Neural cell (in vitro differentiated cells): ENCODE data around the gene HAND1. TPM values are rescaled to one million over a fixed set of nuclear protein-coding genes. Genes with fewer than 3 reads are reported as not detected.

Source experiments
- H2AFZ ChIP-seq: fragments of 200-600, 300-800 bp; sonication (generic), shearing (Covaris generic); 2 replicates; pipeline ENCODE4 v1.6.0; 2014; ENCODE audit warnings: low read depth, mild to moderate bottlenecking, antibody characterized with exemption, low read length, moderate library complexity
- H3F3A ChIP-seq: fragments of 200-600 bp; shearing (Covaris generic); 2 replicates; pipeline ENCODE4 v1.6.1; 2016; ENCODE audit warnings: mild to moderate bottlenecking, moderate library complexity, mixed read lengths, antibody characterized with exemption, low read length; ENCODE audit not compliant: insufficient read depth, poor library complexity, severe bottlenecking
- H3K27ac ChIP-seq: fragments of 200-600, 300-800 bp; sonication (generic), shearing (Covaris generic); 2 replicates; pipeline ENCODE4 v1.5.1; 2014; ENCODE audit warnings: mild to moderate bottlenecking, low read length, moderate library complexity
- H3K27me3 ChIP-seq: fragments of 300-800, 200-600 bp; sonication (generic), shearing (Covaris generic); 2 replicates; pipeline ENCODE4 v1.6.0; 2014; ENCODE audit warnings: mild to moderate bottlenecking, low read depth, low read length, moderate library complexity; ENCODE audit not compliant: insufficient read depth
- H3K36me3 ChIP-seq: fragments of 300-800, 200-600 bp; sonication (generic), shearing (Covaris generic); 2 replicates; pipeline ENCODE4 v1.5.1; 2014; ENCODE audit warnings: mild to moderate bottlenecking, antibody characterized with exemption, low read length, moderate library complexity; ENCODE audit not compliant: insufficient read depth
- H3K4me2 ChIP-seq: fragments of 300-800, 200-600 bp; sonication (generic), shearing (Covaris generic); 2 replicates; pipeline ENCODE4 v1.6.0; 2014; ENCODE audit warnings: mild to moderate bottlenecking, low read length
- H3K4me3 ChIP-seq: fragments of 300-800, 200-600 bp; sonication (generic), shearing (Covaris generic); 2 replicates; pipeline ENCODE4 v1.5.1; 2014; ENCODE audit warnings: mild to moderate bottlenecking, low read length, moderate library complexity
- H3K79me2 ChIP-seq: fragments of 200-600 bp; shearing (Covaris generic); replicated peaks from 2 replicates; pipeline ENCODE4 v1.6.0; 2014; ENCODE audit warnings: mild to moderate bottlenecking, low read length, moderate library complexity; ENCODE audit not compliant: insufficient read depth
- H3K9ac ChIP-seq: fragments of 300-800, 200-600 bp; sonication (generic), shearing (Covaris generic); 2 replicates; pipeline ENCODE4 v1.6.1; 2016; ENCODE audit warnings: mild to moderate bottlenecking, low read length, mixed read lengths
- H3K9me2 ChIP-seq: fragments of 200-600 bp; shearing (Covaris generic); 2 replicates; pipeline ENCODE4 v1.6.1; 2016; ENCODE audit warnings: mild to moderate bottlenecking, low read length, mixed read lengths; ENCODE audit not compliant: insufficient read depth
- H3K9me3 ChIP-seq: fragments of 200-600, 300-800 bp; sonication (generic), shearing (Covaris generic); 2 replicates; pipeline ENCODE4 v1.6.1; 2016; ENCODE audit warnings: mild to moderate bottlenecking, mixed run types, low read length, moderate library complexity, mixed read lengths
- H4K20me1 ChIP-seq: fragments of 200-600 bp; shearing (Covaris generic); 2 replicates; pipeline ENCODE4 v1.6.1; 2016; ENCODE audit warnings: mild to moderate bottlenecking, mixed run types; ENCODE audit not compliant: insufficient read depth
- EP300 ChIP-seq: fragments of 450-650 bp; conservative IDR thresholded peaks from 2 replicates; pipeline ENCODE4 v1.6.1; 2014; ENCODE audit warnings: antibody characterized with exemption, mild to moderate bottlenecking, moderate library complexity; ENCODE audit not compliant: poor library complexity, severe bottlenecking
- EZH2 ChIP-seq: fragments of 200-600, 300-800 bp; shearing (Covaris generic), sonication (generic); IDR thresholded peaks from 2 replicates; pipeline ENCODE4 v1.6.1; 2014; ENCODE audit warnings: antibody characterized with exemption, low read length, borderline replicate concordance, mild to moderate bottlenecking; ENCODE audit not compliant: insufficient read depth, poor library complexity, severe bottlenecking
- MXI1 ChIP-seq: fragments of 450-650 bp; conservative IDR thresholded peaks from 2 replicates; pipeline ENCODE4 v1.6.1; 2014; ENCODE audit warnings: antibody characterized with exemption, mild to moderate bottlenecking; ENCODE audit not compliant: poor library complexity, severe bottlenecking
- POLR2AphosphoS5 ChIP-seq: IDR thresholded peaks from 2 replicates; pipeline ENCODE4 v1.6.1; 2012
- RAD21 ChIP-seq: fragments of 450-650 bp; conservative IDR thresholded peaks from 2 replicates; pipeline ENCODE4 v1.6.1; 2014; ENCODE audit warnings: antibody characterized with exemption, mild to moderate bottlenecking, moderate library complexity
- SMC3 ChIP-seq: fragments of 450-650 bp; conservative IDR thresholded peaks from 2 replicates; pipeline ENCODE4 v1.6.1; 2014; ENCODE audit warnings: antibody characterized with exemption, mild to moderate bottlenecking, moderate library complexity; ENCODE audit not compliant: poor library complexity
- TAF1 ChIP-seq: IDR thresholded peaks from 2 replicates; pipeline ENCODE4 v1.6.1; 2012; ENCODE audit warnings: low read depth
- polyA plus RNA-seq: library from polyadenylated mRNA; depleted of rRNA; stranded (reverse); fragments of >200 nt; gene quantifications from 2 replicates; pipeline ENCODE4 v1.2.3, GENCODE V29; 2014
- TF ChIP-seq, protein P1 (sequence below): fragments of 450-650 bp; IDR thresholded peaks from 2 replicates; pipeline ENCODE4 v1.5.1; 2014; ENCODE audit warnings: antibody characterized with exemption, mild to moderate bottlenecking, moderate library complexity; ENCODE audit not compliant: poor library complexity, severe bottlenecking
- TF ChIP-seq, protein P2 (sequence below): IDR thresholded peaks from 2 replicates; pipeline ENCODE4 v1.6.1; 2012; ENCODE audit warnings: borderline replicate concordance

Gene HAND1
- polyA plus RNA-seq, 1 donor from 2014 or later, result not detected

DNA sequence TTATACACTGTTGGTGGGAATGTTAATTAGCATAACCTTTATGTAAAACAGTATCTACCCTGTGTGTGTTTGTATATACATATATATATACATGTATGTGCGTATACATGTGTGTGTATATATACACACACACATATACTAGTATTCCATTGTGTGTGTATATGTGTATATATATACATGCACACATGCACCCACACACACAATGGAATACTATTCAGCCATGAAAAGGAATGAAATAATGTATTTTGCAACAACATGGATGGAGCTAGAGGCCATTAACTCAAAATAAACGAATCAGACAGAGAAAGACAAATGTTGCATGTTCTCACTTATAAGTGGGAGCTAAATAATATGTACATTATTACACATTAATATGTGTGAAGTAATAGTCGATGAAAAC lies 49.8 kb downstream of the HAND1 start:
- H3K79me2 ChIP-seq, result no peaks in the 10 kb centered on the region
- H3K9ac ChIP-seq, result no peak overlapping the region
- H3K9me2 ChIP-seq, result no peaks in the 10 kb centered on the region
- H3K4me3 ChIP-seq, result no peak overlapping the region
- no peaks in the 10 kb centered on the region for H3F3A ChIP-seq
- H3K4me2 ChIP-seq, result no peak overlapping the region
- no peaks in the 10 kb centered on the region for H3K36me3 ChIP-seq
- TF ChIP-seq, protein P1, sequence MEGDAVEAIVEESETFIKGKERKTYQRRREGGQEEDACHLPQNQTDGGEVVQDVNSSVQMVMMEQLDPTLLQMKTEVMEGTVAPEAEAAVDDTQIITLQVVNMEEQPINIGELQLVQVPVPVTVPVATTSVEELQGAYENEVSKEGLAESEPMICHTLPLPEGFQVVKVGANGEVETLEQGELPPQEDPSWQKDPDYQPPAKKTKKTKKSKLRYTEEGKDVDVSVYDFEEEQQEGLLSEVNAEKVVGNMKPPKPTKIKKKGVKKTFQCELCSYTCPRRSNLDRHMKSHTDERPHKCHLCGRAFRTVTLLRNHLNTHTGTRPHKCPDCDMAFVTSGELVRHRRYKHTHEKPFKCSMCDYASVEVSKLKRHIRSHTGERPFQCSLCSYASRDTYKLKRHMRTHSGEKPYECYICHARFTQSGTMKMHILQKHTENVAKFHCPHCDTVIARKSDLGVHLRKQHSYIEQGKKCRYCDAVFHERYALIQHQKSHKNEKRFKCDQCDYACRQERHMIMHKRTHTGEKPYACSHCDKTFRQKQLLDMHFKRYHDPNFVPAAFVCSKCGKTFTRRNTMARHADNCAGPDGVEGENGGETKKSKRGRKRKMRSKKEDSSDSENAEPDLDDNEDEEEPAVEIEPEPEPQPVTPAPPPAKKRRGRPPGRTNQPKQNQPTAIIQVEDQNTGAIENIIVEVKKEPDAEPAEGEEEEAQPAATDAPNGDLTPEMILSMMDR, result no peak
- TF ChIP-seq EP300, result no peak
- TF ChIP-seq MXI1, result no peak
- no peak for TF ChIP-seq RAD21
- TF ChIP-seq TAF1, result no peak
- TF ChIP-seq POLR2AphosphoS5, result no peak
- TF ChIP-seq EZH2, result no peak
- TF ChIP-seq SMC3, result no peak
- TF ChIP-seq, protein P2, sequence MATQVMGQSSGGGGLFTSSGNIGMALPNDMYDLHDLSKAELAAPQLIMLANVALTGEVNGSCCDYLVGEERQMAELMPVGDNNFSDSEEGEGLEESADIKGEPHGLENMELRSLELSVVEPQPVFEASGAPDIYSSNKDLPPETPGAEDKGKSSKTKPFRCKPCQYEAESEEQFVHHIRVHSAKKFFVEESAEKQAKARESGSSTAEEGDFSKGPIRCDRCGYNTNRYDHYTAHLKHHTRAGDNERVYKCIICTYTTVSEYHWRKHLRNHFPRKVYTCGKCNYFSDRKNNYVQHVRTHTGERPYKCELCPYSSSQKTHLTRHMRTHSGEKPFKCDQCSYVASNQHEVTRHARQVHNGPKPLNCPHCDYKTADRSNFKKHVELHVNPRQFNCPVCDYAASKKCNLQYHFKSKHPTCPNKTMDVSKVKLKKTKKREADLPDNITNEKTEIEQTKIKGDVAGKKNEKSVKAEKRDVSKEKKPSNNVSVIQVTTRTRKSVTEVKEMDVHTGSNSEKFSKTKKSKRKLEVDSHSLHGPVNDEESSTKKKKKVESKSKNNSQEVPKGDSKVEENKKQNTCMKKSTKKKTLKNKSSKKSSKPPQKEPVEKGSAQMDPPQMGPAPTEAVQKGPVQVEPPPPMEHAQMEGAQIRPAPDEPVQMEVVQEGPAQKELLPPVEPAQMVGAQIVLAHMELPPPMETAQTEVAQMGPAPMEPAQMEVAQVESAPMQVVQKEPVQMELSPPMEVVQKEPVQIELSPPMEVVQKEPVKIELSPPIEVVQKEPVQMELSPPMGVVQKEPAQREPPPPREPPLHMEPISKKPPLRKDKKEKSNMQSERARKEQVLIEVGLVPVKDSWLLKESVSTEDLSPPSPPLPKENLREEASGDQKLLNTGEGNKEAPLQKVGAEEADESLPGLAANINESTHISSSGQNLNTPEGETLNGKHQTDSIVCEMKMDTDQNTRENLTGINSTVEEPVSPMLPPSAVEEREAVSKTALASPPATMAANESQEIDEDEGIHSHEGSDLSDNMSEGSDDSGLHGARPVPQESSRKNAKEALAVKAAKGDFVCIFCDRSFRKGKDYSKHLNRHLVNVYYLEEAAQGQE, result no peak
- no peaks in the 10 kb centered on the region for H3K9me3 ChIP-seq
- H4K20me1 ChIP-seq, result no peaks in the 10 kb centered on the region
- no peaks in the 10 kb centered on the region for H3K27me3 ChIP-seq
- H3K27ac ChIP-seq, result no peak overlapping the region
- no peak overlapping the region for H2AFZ ChIP-seq

Other genes with a start within 250 kb of the HAND1 start
- gene SAP30L, start 32.2 kb downstream of the HAND1 start, polyA plus RNA-seq, result 18.5 and 32.7 TPM in 2 replicates